Esophagus squamous epithelium (tissue), 4 donors: ENCODE data around the gene HIGD1B.

ENCODE experiments used
- CTCF ChIP-seq, 6 experiments: fragments of 450-650 bp in 4 of 6; fragments of 200-600 bp in 2 of 6; sonication (generic) in 2 of 6; IDR thresholded peaks; one replicate each; pipeline ENCODE4 v1.5.1; 2016 to 2019; ENCODE audit warnings: antibody characterized with exemption in 6 of 6, mild to moderate bottlenecking in 4 of 6, moderate library complexity in 4 of 6
- POLR2A ChIP-seq, 4 donors: fragments of 450-650 bp; IDR thresholded peaks; one replicate each; pipeline ENCODE4 v1.6.1; 2017; ENCODE audit warnings: antibody characterized with exemption in 4 of 4, mild to moderate bottlenecking in 4 of 4, moderate library complexity in 3 of 4

GRCh38 chr17:44832805-44833204 lies 14.9 kb upstream of the HIGD1B start:
- TF ChIP-seq POLR2A (IDR thresholded peaks at IDR 0.05) (no peak), CTCF (IDR thresholded peaks at IDR 0.05) (no peak)
